H1 (cell line): ENCODE measurements around the gene LRRC4C. TPM values are rescaled to one million over a fixed set of nuclear protein-coding genes. Genes with fewer than 3 reads are reported as not detected.

Source experiments
- EP300 ChIP-seq, 2 experiments: IDR thresholded peaks; 1 replicate in 1 of 2; 2 replicates in 1 of 2; pipeline ENCODE4 v1.6.1; 2011 to 2012; ENCODE audit warnings: low read depth in 2 of 2, low read length in 2 of 2, mild to moderate bottlenecking in 2 of 2, borderline replicate concordance in 1 of 2, inconsistent platforms in 1 of 2, moderate library complexity in 1 of 2
- KDM1A ChIP-seq: fragments of 200-600, 300-600 bp; sonication (generic); IDR thresholded peaks from 2 replicates; pipeline ENCODE4 v1.7.1; 2016; ENCODE audit warnings: mild to moderate bottlenecking, low read length, borderline replicate concordance
- NRF1 ChIP-seq: IDR thresholded peaks from 2 replicates; pipeline ENCODE4 v1.6.1; 2011; ENCODE audit warnings: mild to moderate bottlenecking, low read depth, low read length, improper control_type of control experiment
- SP4 ChIP-seq: IDR thresholded peaks from 2 replicates; pipeline ENCODE4 v1.6.1; 2012; ENCODE audit warnings: low read length, inconsistent platforms
- TCF12 ChIP-seq: IDR thresholded peaks from 2 replicates; pipeline ENCODE4 v1.6.1; 2011; ENCODE audit warnings: low read depth, mild to moderate bottlenecking, low read length
- polyA plus RNA-seq, 7 experiments: library from polyadenylated mRNA; depleted of rRNA in 3 of 7; stranded (reverse) in 5 of 7; unstranded in 2 of 7; fragments of >200 nt in 5 of 7; fragments of 200-250 nt in 2 of 7; gene quantifications; 1 replicate in 5 of 7; 2 replicates in 1 of 7; 4 replicates in 1 of 7; pipeline versions ENCODE4 v1.2.1 to v1.2.3, GENCODE V29; 2011 to 2013; ENCODE audit warnings: missing spikeins in 2 of 7, mixed read lengths in 2 of 7
- total RNA-seq: library from RNA; stranded (reverse); fragmentation: NEBNext Ultra II Directional; extraction: Animal tissue kit (Norgen Biotek cat#: 25700); gene quantifications from 2 replicates; pipeline ENCODE4 v1.2.1, GENCODE V29; 2021

Gene LRRC4C
- total and polyA plus RNA-seq, 2 of the 8 experiments (the other 6 are each of a cell fraction or from before 2014, with no cell fraction given), result 0.23 to 2.2 TPM

- TF ChIP-seq SP4 (no peak), KDM1A (no peak), NRF1 (no peak), EP300 (IDR thresholded peaks at IDR 0.05; ENCODE audit: borderline replicate concordance in 1 of 2, low read depth in 2 of 2, low read length in 2 of 2) (no peak), TCF12 (no peak)
Observed at GRCh38 chr11:40118780-40119179, 1340.7 kb downstream of the LRRC4C start (continued).
